Panc1 (cell line): ENCODE results near the gene PCDHA7.

Experiments used
- CTCF ChIP-seq: fragments of 450-650 bp; IDR thresholded peaks from 2 replicates; pipeline ENCODE4 v1.5.1; 2017; ENCODE audit warnings: mild to moderate bottlenecking
- TCF7L2 ChIP-seq: IDR thresholded peaks from 2 replicates; pipeline ENCODE4 v1.6.1; 2011; ENCODE audit warnings: mild to moderate bottlenecking, low read depth, low read length, inconsistent platforms

- TF ChIP-seq CTCF (peak; percentile 2; the same call in 1 of the 2 replicates), TCF7L2 (no peak)
Measured at GRCh38 chr5:140869555-140869886, 35.5 kb downstream of the PCDHA7 start.
